ENCODE data around the gene MARCHF11.

The MARCHF11 gene

DNA sequence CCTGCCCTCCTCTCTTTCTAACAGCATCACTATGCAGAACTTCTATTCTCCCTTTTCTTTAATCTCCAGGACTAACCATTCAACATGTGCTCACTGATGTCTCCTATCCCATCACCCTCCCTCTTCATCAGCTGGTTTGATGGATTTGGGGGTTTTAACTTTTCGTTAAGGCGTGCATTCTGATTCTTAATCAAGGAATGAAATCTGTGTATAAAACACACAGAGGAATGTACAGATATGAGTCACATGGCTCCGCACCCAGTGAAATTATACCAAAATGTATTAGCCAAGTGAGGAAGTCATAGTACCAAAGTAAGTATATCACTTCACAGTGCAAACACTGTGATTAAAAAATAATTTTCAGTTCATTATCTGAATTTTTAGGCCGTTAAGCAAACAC is 35.2 kb downstream of the MARCHF11 start:
- DNase-seq = no peak
- Mint-ChIP-seq H3K27me3 (no peaks in the 10 kb centered on the region), H3K4me1 (ENCODE audit: low read depth) (no peaks in the 10 kb centered on the region), H3K9me3 (no peaks in the 10 kb centered on the region), H3K4me3 (no peak overlapping the region), H3K27ac (no peak overlapping the region), H3K36me3 (ENCODE audit: low read depth) (no peaks in the 10 kb centered on the region)

DNA sequence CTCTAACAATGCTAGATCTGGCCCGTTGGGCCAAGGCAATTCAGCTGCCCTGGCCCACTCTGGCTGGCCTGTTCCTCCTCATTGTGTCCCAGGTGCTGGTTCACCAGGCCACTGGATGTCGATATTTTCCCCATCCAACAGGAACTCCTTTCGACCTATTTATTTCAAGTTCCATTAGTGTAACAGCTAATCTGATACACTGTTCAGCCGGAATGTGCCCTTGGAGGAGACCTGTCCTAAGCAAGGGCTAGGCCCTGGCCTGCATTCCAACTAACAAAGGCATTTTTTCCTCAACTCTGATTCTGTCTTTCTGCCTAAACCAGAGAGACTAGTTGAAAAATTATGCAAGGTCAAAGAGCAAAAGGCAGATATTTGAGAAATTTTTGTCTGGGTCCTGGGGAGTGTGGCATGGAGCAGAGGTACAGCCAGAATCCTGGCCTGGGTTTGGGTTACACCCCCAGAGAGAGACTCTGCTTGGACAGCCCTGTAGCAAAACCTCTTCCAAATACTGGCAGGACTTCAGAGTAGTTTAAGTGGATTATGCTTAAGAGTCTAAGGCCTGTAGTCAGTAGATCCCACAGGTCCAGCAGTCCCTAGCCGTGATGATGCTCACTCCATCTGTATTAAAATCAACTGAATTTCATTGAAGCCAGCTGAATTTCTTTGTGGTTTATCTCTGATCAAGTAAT is 36.1 kb downstream of the MARCHF11 start:
- no peaks in the 10 kb centered on the region for H3K36me3 Mint-ChIP-seq (ENCODE audit: low read depth)
- no peak overlapping the region for H3K27ac Mint-ChIP-seq
- H3K27me3 Mint-ChIP-seq = no peaks in the 10 kb centered on the region
- no peak overlapping the region for H3K4me3 Mint-ChIP-seq
- no peak for DNase-seq
- no peaks in the 10 kb centered on the region for H3K4me1 Mint-ChIP-seq (ENCODE audit: low read depth)
- no peaks in the 10 kb centered on the region for H3K9me3 Mint-ChIP-seq

DNA sequence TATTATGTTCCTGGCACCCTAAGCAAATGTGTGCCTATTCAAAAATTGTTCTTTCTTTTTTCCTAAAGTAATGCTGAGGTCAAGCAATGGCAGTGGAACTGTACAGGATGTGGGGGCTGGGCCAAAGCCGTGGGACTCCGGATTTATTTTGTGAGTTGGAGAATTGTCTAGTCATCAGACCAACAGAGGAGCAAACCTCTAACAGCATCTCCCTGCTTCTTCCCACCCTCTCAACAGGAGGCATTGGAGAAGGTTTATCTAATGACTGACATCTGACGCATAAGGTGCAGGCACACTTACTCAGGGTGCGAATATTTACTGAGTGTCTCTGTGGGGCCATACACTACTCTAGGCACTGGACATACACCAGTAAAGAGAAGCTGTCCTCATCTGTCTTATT is 38.6 kb downstream of the MARCHF11 start:
- DNase-seq = no peak
- no peaks in the 10 kb centered on the region for H3K36me3 Mint-ChIP-seq (ENCODE audit: low read depth)
- no peaks in the 10 kb centered on the region for H3K27me3 Mint-ChIP-seq
- H3K27ac Mint-ChIP-seq = no peak overlapping the region
- H3K4me3 Mint-ChIP-seq = no peak overlapping the region
- H3K9me3 Mint-ChIP-seq = peaks cover 8% of the 10 kb centered on the region
- no peaks in the 10 kb centered on the region for H3K4me1 Mint-ChIP-seq (ENCODE audit: low read depth)

DNA sequence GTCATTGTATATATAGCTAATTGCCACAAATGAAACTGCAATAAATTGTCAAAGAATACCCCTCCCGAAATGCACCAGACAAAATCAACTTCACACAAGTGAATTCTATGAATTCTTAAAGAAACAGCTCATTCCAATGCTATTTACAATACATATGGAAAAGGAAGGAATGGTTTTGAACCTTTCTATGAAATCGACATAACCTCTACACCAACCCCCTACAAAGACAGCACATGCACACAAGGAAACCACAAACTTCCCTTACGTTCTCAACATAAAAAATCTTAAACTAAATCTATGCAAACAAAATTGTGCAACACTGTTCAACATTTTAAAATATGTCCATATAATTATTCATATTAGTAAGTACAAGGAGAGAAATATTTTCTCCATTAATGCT is 39.2 kb downstream of the MARCHF11 start:
- Mint-ChIP-seq H3K4me1 (ENCODE audit: low read depth) (no peaks in the 10 kb centered on the region), H3K36me3 (ENCODE audit: low read depth) (no peaks in the 10 kb centered on the region), H3K9me3 (peaks cover 8% of the 10 kb centered on the region), H3K4me3 (no peak overlapping the region), H3K27me3 (no peaks in the 10 kb centered on the region), H3K27ac (no peak overlapping the region)
- no peak for DNase-seq

DNA sequence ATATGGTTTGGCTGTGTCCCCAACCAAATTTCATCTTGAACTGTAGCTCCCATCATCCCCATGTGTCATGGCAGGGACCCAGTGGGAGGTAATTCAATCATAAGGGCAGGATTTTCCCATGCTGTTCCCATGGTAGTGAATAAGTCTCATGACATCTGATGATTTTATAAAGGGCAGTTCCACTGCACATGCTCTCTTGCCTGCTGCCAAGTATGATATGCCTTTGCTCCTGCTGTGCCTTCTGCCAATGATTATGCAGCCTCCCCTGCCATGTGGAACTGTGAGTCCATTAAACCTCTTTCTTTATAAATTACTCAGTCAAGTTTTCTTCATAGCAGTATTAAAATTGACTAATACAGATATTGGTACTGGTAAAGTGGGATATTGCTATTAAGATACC is 42.4 kb downstream of the MARCHF11 start:
- H3K4me3 Mint-ChIP-seq = no peak overlapping the region
- peaks cover 8% of the 10 kb centered on the region for H3K9me3 Mint-ChIP-seq
- no peaks in the 10 kb centered on the region for H3K36me3 Mint-ChIP-seq (ENCODE audit: low read depth)
- no peaks in the 10 kb centered on the region for H3K27me3 Mint-ChIP-seq
- no peak overlapping the region for H3K27ac Mint-ChIP-seq
- no peaks in the 10 kb centered on the region for H3K4me1 Mint-ChIP-seq (ENCODE audit: low read depth)
- DNase-seq = no peak

DNA sequence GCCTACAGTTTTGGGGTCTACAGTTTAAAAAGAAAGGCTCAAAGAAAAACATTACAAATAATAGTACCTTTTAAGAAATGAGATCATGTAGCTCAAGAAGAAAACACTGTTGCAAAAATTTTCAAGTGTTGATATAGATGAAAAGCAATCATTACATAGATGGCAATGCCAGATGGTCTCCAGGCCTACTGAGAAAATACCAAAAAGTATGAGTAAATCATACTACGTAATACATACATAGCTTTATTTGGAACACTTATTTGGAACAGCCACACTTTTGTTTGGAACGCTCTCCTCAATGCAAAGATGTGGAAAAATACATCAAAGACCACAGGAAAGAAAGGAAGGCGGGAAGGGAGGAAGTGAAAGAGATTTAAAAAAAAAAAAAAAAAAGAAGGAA is 44.1 kb downstream of the MARCHF11 start:
- H3K27me3 Mint-ChIP-seq = no peaks in the 10 kb centered on the region
- no peak overlapping the region for H3K27ac Mint-ChIP-seq
- peaks cover 8% of the 10 kb centered on the region for H3K9me3 Mint-ChIP-seq
- no peak overlapping the region for H3K4me3 Mint-ChIP-seq
- H3K36me3 Mint-ChIP-seq (ENCODE audit: low read depth) = no peaks in the 10 kb centered on the region
- DNase-seq = no peak
- H3K4me1 Mint-ChIP-seq (ENCODE audit: low read depth) = no peaks in the 10 kb centered on the region

DNA sequence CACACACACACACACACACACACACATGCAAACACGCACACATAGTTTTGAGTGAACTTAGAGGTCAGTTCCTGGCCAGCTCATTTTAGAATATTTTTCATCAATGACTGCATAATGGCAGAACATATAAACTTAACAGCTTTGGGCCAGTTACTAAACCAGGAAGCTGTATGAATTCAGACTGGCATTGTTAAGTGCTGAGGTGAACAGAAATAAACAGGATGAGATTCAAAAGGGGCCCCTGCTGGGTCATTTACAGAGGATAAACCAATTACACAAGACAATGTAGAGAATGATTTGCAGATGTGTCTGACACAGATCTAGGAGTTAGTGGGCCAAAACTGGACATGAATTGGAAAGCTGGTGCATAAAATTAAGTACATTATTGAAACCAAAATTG is 44.6 kb downstream of the MARCHF11 start:
- Mint-ChIP-seq H3K27ac (no peak overlapping the region), H3K4me1 (ENCODE audit: low read depth) (no peaks in the 10 kb centered on the region), H3K36me3 (ENCODE audit: low read depth) (no peaks in the 10 kb centered on the region), H3K27me3 (no peaks in the 10 kb centered on the region), H3K9me3 (peaks cover 8% of the 10 kb centered on the region), H3K4me3 (no peak overlapping the region)
- DNase-seq = no peak

DNA sequence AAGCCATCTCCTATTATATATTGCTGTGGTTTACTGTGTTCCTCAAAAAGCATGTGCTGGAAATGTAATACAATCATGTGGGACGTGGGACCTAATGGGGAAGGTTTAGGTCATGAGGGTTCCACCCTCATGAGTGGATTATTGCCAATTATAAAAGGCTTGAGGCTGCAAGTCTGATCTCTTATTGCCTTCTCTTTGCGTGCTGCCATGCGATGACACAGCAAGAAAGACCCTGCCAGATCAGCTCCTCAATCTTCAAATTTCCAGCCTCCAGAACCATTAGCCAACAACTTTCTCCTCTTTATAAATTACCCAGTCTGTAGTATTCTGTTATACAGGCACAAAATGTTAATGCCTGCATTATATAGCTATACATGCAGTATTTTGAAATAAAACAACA is 45.4 kb downstream of the MARCHF11 start:
- Mint-ChIP-seq H3K4me1 (ENCODE audit: low read depth) (no peaks in the 10 kb centered on the region), H3K9me3 (peaks cover 8% of the 10 kb centered on the region), H3K36me3 (ENCODE audit: low read depth) (no peaks in the 10 kb centered on the region), H3K27me3 (no peaks in the 10 kb centered on the region), H3K4me3 (no peak overlapping the region), H3K27ac (no peak overlapping the region)
- no peak for DNase-seq

DNA sequence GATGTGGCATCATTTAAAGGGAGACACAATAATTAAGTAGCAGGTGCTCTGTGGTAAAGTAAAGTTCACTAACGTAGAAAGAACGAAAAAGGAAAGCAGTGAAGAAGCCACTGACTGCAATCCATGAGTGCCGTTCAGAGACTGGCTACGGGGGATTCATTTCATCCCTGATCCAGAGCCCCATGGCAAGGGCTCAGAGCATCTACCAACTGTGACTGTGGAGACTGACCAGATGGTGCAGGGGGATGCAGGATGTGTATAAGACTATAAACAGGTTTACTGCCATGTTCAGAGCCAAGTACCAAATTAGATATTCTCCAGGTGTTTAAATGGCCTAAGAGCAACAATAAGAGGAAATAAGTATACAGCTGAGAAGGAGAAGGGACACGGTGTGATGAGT is 47.7 kb downstream of the MARCHF11 start:
- Mint-ChIP-seq H3K27ac (no peak overlapping the region), H3K27me3 (no peaks in the 10 kb centered on the region), H3K36me3 (ENCODE audit: low read depth) (no peaks in the 10 kb centered on the region), H3K4me1 (ENCODE audit: low read depth) (no peaks in the 10 kb centered on the region), H3K4me3 (no peak overlapping the region), H3K9me3 (no peaks in the 10 kb centered on the region)
- DNase-seq = no peak

DNA sequence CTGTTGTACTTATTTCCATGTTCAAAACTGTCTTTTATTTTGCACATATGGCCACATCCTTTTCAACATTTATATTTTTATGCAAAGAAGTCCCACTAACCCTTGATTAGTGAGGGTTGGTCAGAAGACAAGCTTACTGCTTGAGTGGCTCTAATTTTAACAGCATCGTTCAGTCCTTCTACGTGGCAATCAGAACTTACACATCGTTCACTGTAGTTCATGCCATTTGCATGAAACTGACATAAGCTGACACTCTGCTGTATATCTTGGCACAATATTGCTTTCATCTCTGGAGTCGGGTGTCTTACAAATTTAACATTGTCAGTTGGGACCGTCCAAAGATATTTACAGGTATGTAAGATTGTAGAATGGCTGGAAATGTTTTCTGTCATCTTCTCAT is 50.6 kb downstream of the MARCHF11 start:
- Mint-ChIP-seq H3K27me3 (no peaks in the 10 kb centered on the region), H3K9me3 (no peaks in the 10 kb centered on the region), H3K4me1 (ENCODE audit: low read depth) (no peaks in the 10 kb centered on the region), H3K27ac (no peak overlapping the region), H3K4me3 (no peak overlapping the region), H3K36me3 (ENCODE audit: low read depth) (no peaks in the 10 kb centered on the region)
- DNase-seq = no peak

DNA sequence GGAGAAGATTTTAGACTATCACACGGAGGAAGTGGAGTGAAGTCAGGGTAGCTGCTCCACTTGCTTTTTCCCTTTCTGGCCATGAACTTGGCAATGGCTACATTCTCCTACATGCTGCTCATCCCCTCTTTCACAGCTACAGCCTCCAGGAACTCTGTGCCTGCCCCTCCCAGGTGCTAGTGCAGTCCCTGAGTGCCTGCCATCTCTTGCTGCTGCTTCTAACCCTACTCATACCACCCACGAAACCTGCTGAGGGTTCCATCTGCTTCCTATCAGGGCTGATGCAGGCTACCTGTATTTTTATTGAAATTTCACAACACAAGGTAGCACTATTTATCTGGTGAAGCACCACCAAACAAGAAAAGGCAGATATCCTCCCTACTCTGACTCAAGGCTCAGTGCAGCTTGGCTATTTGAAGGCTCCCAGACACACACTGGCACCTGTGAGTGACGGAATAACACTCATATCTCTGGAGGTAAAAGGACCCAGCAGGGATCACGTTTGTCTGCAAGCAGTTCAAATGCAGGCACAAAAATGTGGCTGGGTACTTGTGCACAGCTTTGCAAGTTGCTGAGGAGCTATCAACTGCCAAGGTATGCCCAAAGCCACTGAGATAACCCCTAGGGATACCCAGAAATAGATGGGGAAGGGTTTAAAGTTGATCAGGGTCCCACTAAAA is 51.6 kb downstream of the MARCHF11 start:
- no peak overlapping the region for H3K4me3 Mint-ChIP-seq
- H3K9me3 Mint-ChIP-seq = peaks cover under 1% of the 10 kb centered on the region
- H3K27me3 Mint-ChIP-seq = no peaks in the 10 kb centered on the region
- no peak for DNase-seq
- no peak overlapping the region for H3K27ac Mint-ChIP-seq
- H3K36me3 Mint-ChIP-seq (ENCODE audit: low read depth) = no peaks in the 10 kb centered on the region
- H3K4me1 Mint-ChIP-seq (ENCODE audit: low read depth) = no peaks in the 10 kb centered on the region

DNA sequence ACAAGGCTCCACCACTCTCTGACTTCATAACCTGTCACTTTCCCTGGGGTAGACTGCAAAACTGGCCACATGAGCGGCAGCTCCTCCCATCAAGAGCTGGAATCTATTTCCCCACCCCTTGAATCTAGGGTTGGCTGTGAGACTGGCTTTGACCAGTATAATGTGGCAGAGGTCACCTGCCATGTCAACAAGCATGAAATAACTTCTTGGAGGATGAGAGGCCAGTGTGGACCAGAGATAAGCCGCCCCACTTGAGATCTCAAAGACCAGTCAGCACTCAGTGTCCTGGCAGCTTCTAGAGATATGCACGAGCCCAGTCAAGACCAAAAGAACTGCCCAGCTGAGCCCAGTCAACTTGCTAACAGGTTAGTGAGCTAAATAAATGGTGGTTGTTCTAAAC is 59.0 kb downstream of the MARCHF11 start:
- no peaks in the 10 kb centered on the region for H3K4me1 Mint-ChIP-seq (ENCODE audit: low read depth)
- H3K4me3 Mint-ChIP-seq = no peak overlapping the region
- H3K27me3 Mint-ChIP-seq = no peaks in the 10 kb centered on the region
- DNase-seq = no peak
- H3K36me3 Mint-ChIP-seq (ENCODE audit: low read depth) = no peaks in the 10 kb centered on the region
- peaks cover 3% of the 10 kb centered on the region for H3K9me3 Mint-ChIP-seq
- H3K27ac Mint-ChIP-seq = no peak overlapping the region

DNA sequence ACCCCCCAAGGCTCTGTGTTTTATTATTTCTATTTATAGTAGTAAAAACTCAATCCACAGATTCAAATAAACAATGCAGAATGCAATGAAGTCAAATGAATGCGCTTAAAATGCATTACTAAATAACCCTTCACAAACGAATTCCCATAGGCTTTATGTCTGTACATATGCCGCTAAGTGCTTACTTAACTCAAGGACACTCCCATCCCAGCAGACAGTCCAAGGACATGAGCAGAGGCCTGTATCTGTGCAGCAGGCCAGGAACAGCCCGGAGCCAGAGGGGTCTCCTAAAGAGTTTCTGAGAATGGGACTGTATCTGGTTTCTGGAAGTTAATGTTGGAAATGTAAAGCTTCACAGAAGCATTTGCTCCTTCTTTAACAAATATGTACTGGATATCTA is 59.8 kb downstream of the MARCHF11 start:
- no peak for DNase-seq
- Mint-ChIP-seq H3K27me3 (no peaks in the 10 kb centered on the region), H3K4me3 (no peak overlapping the region), H3K27ac (no peak overlapping the region), H3K36me3 (ENCODE audit: low read depth) (no peaks in the 10 kb centered on the region), H3K9me3 (peaks cover 3% of the 10 kb centered on the region), H3K4me1 (ENCODE audit: low read depth) (no peaks in the 10 kb centered on the region)

DNA sequence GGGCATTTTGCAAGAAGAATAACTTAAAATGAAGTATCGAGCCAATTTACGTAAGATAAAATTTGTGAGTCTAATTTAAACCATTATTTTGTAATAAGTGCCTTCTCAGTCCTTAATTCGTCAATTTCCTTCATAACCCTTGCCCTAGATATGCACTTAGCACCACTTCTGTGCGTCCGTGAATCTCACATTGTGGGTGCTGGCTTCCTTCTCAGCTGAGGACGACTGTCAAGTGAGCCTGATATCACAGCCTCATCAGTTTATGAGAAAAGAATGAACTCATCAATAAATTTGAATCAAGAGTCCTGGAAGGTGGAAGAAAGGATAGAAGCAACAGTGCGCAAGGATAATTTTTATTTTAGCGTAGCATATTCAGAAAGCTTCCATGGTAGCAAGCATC is 64.5 kb downstream of the MARCHF11 start:
- Mint-ChIP-seq H3K27ac (no peak overlapping the region), H3K4me3 (no peak overlapping the region), H3K9me3 (peaks cover 3% of the 10 kb centered on the region), H3K4me1 (ENCODE audit: low read depth) (no peaks in the 10 kb centered on the region), H3K27me3 (no peaks in the 10 kb centered on the region), H3K36me3 (ENCODE audit: low read depth) (no peaks in the 10 kb centered on the region)
- no peak for DNase-seq

DNA sequence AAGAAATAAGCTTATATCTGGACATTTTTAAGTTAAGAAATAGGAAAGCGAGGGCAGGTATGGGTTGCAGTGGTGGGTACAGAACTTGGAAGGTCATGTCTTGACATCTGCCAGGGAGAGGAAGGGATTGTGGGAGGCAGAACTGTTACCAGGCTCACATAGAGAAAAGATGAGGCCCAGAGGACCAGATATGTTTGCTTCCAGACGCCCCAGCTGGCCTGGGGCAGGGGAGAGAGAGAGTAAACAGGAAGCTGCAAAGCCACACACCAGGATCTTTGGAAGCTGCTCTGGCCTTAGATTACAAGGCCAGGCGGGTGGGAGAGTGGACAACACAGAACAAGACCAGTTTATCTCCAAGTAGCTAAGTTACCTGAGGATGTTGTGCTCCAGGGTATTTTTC is 71.2 kb downstream of the MARCHF11 start:
- H3K36me3 Mint-ChIP-seq (ENCODE audit: low read depth) = no peaks in the 10 kb centered on the region
- H3K4me3 Mint-ChIP-seq = no peak overlapping the region
- no peaks in the 10 kb centered on the region for H3K4me1 Mint-ChIP-seq (ENCODE audit: low read depth)
- H3K27me3 Mint-ChIP-seq = no peaks in the 10 kb centered on the region
- peaks cover 10% of the 10 kb centered on the region for H3K9me3 Mint-ChIP-seq
- DNase-seq = no peak
- H3K27ac Mint-ChIP-seq = no peak overlapping the region

DNA sequence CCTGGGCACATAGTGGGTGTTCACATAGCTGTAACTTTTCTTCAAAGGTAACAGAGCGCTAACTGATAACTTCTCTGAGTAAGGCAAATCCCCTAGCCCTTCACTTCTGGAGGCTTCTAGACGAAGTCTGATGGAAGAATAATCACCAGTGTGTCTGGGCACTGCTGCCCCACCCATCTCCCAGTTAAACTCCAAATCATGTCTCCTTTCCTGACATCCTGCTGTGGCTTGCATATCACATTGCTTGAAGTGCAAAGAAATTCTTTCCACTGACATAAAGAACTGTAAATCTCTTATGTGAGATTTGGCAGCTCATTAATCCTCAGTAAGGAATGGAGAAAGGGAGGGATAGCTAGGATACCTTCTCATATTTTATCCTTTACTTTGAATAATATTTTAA is 74.6 kb downstream of the MARCHF11 start:
- H3K4me3 Mint-ChIP-seq = no peak overlapping the region
- H3K4me1 Mint-ChIP-seq (ENCODE audit: low read depth) = no peaks in the 10 kb centered on the region
- DNase-seq = no peak
- no peaks in the 10 kb centered on the region for H3K27me3 Mint-ChIP-seq
- H3K27ac Mint-ChIP-seq = no peak overlapping the region
- H3K36me3 Mint-ChIP-seq (ENCODE audit: low read depth) = no peaks in the 10 kb centered on the region
- peaks cover 10% of the 10 kb centered on the region for H3K9me3 Mint-ChIP-seq

Measured in activated T-cell treated with anti-CD3 and anti-CD28 coated beads, Interleukin-2, amount 50 U/mL, for 24 hours (primary cell).